Stimulated activated CD8-positive, alpha-beta memory T cell treated with anti-CD3 and anti-CD28 coated beads, Interleukin-4, amount 100 ng/mL, for 24 hours (primary cell): Measurements from ENCODE around the gene NLGN1.
"Not testable (repeated sequence)": the region's sequence is repeated elsewhere in the genome, so short reads cannot be mapped to it uniquely, and the experiment has no call there.

Experiments
- DNase-seq: peaks from one replicate; pipeline ENCODE4 v3.0.0-alpha.2; 2020; ENCODE audit warnings: low read depth

The NLGN1 gene

DNA sequence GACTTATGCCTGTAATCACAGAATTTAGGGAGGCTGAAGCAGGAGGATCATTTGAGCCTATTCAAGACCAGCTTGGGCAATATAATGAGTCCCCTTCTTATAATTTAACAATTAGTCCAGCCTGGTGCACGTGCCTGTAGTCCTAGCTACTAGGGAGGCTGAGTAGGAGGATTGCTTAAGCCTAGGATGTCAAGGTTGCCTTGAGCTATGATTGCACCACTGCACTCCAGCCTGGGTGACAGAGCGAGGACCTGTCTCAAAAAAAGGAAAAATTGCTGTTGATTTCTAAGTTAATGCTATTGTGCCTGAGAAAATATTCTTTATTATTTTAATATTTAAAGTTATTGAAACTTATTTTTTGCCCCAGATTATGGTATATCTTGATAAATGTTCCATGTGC lies 159.0 kb downstream of the NLGN1 start:
- no peak for DNase-seq

DNA sequence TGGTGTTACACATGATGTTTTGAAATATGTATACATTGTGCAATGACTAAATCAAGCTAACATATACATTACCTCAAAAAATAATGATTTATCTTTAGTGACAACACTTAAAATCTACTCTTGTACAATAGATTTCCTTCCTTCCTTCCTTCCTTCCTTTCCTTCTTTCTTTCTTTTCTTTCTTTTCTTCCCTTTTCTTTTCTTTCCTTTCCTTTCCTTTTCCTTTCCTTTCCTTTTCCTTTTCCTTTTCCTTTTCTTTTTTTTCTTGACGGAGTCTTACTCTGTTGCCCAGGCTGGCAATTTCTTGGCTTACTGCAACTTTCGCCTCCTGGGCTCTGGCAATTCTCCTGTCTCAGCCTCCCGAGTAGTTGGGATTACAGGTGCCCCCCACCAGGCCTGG lies 170.5 kb downstream of the NLGN1 start:
- no peak for DNase-seq

DNA sequence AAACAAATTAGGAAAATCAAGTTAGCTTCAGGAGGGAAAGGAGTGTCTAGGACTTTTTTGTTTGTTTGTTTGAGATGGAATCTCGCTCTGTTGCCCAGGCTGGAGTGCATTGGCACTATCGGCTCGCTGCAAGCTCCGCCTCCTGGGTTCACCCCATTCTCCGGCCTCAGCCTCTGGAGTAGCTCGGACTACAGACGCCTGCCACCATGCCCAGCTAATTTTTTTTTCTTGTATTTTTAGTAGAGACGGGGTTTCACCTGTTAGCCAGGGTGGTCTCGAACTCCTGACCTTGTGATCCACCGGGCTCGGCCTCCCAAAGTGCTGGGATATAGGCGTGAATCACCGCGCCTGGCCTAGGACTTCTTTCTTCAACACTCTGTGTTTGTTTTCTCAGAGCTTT lies 171.1 kb downstream of the NLGN1 start:
- DNase-seq, result no peak

DNA sequence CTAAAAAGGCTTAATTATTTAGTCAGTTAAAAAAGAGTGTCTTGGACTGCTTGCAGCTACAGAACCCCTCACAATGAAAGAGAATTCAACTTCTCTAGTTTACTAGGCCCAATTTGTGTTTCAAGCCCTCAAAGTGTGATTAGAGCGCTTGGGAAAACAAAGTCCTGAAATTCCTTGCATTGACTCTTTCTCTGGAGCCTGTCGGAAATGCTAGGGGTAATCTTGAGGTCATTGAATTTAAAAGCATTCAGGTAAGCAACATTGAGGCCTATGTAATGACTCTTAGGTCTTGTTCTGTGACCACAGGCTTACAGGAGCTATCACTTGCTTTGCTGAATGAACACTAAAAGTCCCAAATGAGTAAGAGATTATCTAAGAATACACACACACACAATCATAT lies 186.0 kb downstream of the NLGN1 start:
- no peak for DNase-seq

DNA sequence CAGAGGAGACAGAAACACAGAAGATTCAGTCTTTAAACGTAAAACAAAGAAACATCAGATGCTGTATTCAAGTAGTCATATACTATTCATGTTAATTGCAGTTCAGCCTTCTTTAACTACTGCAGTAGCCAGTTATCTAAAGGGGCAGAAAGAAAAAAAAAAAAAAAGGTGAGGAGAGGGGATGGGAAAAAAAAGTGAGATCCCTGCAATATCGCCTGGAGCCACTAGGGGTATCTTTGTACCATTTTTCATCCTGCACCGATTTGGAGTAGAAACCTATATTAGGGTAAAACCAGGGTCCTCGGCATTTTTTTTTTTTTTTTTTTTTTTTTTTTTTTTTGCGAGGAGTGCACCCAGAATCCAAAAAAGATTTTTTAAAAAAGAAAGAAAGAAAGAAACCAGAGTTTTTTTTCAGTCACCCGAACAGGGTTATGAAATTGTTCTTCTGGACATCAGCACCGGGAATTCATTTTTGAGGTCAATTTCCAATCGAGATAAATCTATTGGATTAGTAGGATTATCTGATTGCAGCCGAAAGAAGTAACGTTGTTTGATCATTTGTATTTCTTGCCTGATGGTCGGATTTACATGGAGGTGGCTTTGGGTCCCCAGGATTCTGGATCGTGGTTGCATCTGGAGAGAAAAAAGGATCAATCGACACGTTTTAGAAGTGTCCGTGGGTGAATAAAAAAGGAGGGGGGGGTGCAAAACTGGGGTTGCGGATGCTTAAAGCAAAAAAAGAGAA lies 186.7 kb downstream of the NLGN1 start:
- no peak for DNase-seq

DNA sequence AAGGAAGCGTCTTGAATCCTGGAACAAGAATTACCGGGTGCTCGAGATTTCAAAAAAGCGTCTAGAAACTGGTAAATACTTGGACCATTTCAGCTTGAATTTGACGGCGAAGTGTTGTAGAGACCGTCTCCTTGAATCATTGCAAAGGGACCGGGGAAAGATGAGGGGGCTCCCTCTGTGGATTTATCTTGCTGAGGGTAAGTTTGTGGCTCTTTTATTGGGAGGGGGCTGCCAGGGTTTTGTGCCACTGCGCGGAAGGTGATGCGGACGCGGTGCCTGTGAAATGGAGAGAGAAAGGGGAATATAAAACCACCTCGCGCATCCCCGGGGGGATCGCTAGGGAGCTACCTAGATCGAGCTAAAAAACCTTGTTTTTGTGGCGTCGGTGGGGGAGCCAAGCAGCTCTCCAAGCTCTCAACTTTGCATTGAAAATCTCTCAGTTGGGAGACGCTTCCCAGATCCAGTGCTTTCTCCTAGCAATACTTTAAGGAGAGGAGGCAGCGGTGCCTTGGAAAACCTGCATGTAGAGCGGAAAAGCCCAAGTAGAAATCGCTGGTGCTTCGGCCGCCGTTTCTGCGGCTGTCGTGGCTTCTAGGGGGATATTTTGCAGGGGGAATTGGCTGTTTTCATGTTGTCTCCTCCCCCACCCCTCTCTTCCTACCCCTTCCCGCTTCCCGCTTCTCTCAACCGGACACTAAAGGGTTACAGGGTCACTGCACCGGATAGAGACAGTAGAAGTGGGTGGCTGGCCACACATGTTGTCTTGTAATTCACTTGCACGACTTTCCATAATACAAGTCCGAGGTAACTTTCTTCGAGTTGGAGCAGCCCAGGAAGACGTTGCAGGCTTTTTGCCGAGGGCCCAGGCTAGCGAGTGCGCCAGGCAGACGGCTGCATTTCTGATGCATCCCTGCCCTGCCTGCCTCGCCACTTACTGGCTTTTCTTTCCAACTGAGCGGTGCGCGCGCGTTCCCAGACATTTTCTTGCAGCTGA lies 187.6 kb downstream of the NLGN1 start:
- DNase-seq, result no peak

DNA sequence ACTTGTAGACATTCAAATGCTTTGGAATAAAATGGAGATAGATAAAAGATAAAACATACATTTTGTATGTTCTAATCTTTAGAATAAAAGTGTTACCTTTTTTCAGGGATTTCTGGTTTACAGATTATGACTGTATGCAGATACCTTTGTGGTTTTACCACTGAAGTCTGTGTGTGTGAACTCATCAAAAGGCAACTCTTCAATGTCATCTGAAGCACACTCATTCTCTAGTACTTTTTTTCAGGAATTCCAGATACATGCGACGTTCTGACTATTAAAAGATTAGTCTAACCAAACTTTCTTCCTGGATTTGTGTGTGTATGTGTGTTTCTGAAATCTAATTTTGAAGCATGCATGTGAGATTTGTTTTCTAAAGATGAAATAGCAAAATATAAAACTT lies 188.6 kb downstream of the NLGN1 start:
- no peak for DNase-seq

DNA sequence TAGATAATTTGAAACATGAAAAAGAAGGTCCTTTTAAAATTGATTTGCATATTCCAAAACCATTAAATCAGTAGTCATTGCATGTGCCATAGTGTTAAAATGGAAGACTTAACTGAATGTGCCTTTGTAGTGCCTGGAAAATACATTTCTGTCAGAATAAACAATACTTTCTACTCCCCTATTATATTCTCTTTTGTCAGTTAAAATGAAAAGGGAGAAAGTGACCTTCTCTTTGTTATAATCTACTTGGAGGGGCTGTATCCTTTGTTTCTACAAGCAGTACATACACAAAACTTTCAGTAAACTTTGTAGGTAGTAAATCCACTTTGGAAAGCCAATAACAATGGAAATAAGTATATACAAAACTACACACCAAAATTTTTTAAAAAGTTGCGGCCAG lies 189.5 kb downstream of the NLGN1 start:
- DNase-seq, result no peak

DNA sequence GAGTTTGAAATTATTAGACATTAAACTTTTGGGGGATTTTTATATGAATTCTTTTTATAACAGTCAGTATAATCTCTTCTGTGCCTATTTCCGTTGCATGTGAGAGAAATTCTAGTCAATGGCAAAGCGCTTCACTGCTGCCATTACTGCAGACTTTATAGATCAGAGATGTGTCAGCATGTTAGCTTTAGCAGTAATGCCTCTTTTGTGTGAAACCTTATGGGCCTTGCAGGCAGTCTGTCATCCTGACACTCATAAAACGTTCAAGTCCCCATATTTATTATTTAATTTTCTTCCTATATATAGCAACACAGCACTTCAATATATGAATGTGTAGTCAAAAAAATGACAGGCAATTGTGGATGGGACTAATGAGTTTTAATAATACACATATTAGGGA lies 191.0 kb downstream of the NLGN1 start:
- DNase-seq, result no peak

DNA sequence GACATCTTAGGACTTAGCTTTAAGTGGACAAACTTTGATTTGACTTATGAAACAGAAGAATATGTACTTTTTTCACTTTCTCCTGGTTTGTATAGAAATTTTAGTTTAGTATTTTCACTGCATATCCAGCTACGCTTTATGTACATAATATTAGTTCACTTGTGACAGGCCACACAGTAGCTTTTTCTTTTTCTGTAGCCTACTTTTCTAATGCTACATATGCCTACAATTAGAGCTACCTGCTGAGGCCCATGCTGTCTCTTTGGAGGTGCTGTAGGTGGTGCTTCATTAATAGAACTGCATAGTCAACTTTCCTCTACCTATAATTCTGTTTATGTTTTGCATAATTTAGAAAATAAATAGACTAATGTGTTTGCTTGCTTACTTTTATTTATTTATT lies 191.6 kb downstream of the NLGN1 start:
- no peak for DNase-seq

DNA sequence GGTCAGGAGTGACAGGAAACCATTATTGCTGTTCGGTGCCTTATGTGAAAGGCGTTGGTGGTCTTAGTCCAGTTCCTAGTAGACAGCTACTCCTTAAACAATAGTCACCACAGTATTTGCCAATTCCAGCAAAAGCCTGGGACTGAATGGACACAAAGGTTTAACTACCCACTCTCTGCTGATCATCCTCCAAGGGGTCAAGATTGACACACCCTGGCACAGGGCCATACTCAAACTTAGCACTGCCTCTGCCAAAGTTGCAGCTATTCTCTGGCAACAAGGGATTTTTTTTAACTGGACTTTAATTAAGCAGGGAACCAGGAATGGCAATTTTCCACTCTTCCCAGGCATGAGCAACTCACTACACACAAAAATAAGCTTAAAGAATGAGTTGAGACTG lies 193.9 kb downstream of the NLGN1 start:
- DNase-seq, result no peak

DNA sequence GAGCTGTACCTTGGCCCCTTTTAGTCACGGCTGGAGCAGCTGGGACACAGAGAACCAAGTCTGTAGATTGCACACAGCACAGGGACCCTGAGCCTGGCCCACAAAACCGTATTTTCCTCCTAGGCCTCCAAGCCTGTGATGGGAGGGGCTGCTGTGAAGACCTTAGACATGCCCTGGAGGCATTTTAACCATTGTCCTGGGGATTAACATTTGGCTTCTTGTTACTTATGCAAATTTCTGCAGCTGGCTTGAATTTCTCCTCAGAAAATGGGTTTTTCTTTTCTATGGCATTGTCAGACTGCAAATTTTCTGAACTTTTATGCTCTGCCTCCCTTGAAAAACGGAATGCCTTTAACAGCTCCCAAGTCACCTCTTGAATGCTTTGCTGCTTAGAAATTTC lies 197.3 kb downstream of the NLGN1 start:
- DNase-seq, result not testable (repeated sequence)

DNA sequence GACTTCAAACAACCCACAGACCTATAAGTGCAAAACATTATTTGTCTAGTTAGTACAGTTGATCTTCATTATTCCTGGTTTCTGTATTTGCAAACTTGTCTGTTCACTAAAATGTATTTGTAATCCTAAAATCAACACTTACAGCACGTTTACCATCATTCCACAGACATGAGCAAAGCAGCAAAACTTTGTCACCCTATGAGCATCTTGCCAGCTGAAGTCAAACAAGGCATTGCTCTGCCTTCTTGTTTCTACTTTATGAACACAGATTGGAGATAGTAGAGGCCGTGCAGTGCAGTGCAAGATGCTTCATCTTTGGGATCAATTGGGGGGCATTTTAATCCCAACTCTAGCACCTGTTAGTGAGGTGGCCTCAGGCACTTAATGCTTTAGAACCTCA lies 202.1 kb downstream of the NLGN1 start:
- DNase-seq, result no peak

DNA sequence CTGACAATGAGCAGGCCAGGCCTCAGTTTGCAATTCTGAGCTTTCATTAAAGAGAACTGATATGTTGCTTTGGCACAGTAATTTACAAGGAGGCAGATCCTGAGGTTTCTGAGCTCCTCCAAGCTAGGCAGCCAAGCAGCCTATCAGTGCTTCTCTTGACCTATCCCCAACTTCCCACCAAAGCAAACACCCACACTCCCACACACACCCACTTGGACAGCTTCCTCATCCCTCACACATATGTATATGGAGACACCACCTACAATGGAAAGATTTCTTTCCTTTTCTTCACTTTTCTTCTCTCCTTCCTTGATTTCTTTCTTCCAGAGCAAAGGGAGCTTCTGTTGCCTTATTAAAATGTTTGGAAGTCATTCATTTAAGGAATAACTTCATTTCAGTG lies 217.0 kb downstream of the NLGN1 start:
- DNase-seq, result no peak

DNA sequence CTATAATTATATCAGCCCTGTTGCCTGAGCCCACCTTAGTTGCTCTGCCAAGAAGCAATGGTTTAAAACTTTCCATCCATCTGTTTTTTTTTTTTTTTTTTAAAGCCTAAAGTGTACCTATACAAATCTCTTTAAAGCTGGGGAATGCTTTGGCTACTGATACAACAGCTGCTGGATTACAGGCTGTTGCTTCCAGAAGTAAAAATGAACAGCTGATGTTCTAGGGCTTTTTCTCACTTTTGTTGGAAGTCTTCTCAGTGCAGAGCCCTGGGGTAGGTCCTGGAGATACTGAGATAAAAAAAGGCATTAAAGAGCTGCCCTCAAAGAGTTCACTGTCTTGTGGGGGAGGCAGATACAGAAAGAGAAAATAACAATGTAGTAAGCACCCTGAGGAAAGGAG lies 218.1 kb downstream of the NLGN1 start:
- no peak for DNase-seq

DNA sequence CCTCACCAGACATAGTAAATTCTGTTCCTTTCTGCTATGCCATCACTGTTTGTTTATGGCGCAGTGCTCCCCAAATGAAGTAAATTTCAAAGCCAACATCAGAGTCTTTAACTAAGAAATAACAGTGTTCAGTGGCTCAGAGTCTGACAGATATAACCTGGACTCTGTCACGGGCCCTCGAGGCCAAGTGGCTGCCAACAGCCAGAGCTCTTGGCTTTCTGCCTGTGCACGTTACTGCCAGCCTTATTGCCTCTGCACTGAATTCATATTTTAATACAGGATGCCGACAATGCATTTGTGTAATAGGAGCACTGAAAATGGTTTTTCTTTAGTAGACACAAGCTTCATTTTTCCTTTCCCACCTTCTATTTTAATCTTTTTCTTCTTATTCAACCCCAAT lies 219.9 kb downstream of the NLGN1 start:
- DNase-seq, result no peak

DNA sequence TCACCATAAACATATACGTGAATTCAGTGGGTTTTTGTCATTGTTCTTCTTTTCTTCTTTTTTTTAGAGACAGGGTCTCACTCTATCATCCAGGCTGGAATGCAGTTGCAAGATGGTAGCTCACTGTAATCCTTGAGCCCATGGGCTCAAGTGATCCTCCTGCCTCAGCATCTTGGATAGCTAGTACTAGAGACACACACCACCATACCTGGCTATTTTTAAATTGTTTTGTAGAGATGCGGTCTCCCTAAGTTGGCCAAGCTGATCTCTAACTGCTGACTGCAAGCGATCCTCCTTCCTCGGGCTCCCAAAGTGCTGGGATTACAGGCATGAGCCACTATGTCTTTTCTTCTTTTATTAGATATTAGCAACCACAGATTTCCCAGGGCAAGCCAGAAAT lies 220.6 kb downstream of the NLGN1 start:
- DNase-seq, result no peak

DNA sequence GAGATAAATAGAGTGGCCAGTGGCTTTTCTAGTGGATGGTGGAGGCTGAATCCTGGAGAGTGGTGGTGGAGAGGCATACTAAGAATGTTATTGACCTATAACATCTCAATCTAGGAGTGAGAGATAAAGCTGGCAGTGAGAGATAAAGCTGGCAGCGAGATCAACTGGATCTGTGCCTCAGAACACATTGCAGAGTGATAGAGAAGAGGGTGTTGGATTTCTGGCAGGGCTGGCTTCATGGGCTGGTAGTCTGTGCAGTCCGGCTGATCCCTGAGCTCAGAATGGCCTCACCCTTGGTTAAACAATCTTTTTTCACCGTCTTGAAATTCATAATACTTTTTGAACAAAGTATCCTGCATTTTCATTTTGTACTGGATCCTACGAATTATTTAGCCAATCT lies 221.2 kb downstream of the NLGN1 start:
- no peak for DNase-seq

DNA sequence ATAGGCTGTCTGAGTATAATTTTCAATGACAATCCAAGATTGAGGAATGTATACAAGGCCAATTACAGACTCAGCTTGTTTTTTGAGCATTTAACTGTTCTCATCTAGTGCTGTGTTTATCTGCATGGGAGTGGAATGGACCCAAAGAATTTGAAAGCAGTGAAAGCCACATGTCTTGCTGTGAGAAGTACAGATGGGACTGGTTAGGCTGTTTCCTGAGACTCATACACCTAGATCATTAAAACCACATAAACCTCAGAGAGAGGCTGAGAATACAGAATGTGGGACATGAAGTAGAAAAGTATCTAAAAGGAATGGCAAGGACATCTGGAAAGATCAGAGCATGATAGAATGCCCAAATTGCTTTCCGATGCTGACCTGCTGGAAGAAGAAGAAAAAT lies 224.6 kb downstream of the NLGN1 start:
- no peak for DNase-seq

DNA sequence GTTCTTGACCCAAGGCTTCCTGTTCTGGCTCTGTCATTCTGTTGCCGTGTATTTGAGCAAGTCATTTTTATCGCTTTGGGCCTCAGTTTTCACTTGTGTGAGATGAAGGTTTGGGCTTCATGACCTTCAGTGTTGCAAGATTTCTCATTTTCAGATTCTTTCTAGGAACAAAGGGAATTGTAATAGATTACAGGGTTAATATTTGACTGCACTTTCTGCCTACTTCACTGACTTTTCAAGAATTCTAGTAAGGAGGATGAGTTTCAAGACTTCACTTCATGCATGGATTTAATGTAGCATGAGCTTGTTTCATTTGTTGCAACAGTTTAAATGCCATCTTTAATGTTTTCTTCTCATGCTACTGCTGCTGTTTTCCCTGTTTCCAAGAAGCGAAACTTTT lies 226.5 kb downstream of the NLGN1 start:
- DNase-seq, result no peak

DNA sequence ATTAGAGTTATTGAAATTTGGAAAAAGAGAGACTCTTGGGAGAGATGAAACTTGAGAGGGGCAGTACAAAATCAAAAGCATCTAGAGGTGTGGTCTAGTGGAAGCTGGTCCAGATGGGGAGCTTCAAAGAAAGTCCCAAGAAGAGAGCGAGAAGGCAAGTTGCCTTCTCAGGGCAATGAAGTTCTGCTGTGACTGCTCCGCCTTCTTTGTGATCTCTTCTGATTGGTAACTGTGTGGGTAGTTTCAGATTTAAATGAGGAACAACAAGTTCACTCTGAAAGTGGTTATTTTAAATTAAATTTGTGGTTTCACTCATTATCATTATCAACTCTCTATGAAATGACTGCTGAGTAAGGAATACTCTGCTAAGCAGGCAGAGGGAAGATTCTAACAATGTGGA lies 233.3 kb downstream of the NLGN1 start:
- no peak for DNase-seq

DNA sequence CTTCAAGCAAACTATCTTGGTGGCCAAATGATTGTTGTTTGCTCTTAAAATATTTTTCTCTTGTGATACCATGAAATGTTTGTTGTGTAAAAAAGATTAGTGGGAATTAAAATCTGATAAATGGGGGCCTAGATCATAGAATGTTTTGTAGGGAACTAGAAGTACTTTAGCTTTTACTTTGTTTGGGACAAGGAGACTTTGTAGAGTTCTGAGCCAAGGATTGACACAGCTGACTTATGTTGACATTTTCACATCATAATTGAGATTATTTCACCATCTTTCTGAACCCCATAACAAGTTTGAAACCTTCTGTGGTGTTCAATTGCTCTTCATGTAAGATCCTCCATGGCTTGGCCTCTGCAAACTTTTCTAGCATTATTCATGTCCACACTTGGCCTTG lies 235.4 kb downstream of the NLGN1 start:
- DNase-seq, result no peak

DNA sequence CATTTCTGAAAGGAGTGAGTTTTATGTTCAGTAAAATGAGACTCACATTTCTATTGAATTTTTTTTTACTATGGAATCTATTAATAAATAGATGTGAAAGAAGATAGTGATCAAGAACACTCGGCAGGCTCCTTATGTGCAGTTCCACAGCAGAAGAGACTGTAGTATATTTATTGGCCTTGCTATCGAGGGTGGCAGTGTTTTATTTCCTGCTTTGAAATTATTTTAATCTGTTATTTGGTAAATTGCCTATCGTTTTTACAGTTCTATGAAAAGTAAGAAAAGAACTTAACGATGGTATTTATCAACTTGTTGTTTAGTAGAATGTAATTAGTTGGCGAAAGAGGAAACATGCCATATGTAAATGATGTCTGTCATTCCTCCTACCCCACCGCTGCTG lies 238.3 kb downstream of the NLGN1 start:
- no peak for DNase-seq
